PC-3 (cell line): ENCODE results near the gene GPR84. TPM values are rescaled to one million over a fixed set of nuclear protein-coding genes. Genes with fewer than 3 reads are reported as not detected.

ENCODE experiments used
- ATAC-seq: fragments of 200-7000 bp; cut with Tn5 transposase; 2 replicates; pipeline ENCODE4 v1.9.1; 2020; ENCODE audit warnings: mild to moderate bottlenecking, moderate library complexity
- BruUV-seq: library from RNA; stranded (reverse); fragments of 400-500 nt; replicated peaks from 2 replicates; lab custom pipeline; 2021; lab: Mats Ljungman, UMichigan
- CTCF ChIA-PET: fragments of 300-600 bp; sonication (Branson Sonifier 250); formaldehyde crosslinking; loops from one replicate; lab custom pipeline; 2022; ENCODE audit warnings: antibody characterized with exemption; lab: Charles Lee
- POLR2A ChIA-PET: fragments of 300-600 bp; sonication (Branson Sonifier 250); formaldehyde crosslinking; loops from one replicate; lab custom pipeline; 2022; ENCODE audit warnings: antibody characterized with exemption; ENCODE audit not compliant: unreplicated experiment; lab: Charles Lee
- DNase-seq: peaks from one replicate; pipeline ENCODE4 v3.0.0-alpha.2; 2015
- H2AFZ ChIP-seq: fragments of 300-600 bp; sonication (generic); 2 replicates; pipeline ENCODE4 v1.6.0; 2016; ENCODE audit warnings: antibody characterized with exemption, low read length
- H3F3A ChIP-seq: fragments of 300-600 bp; sonication (generic); one replicate; pipeline ENCODE4 v1.6.0; 2017; ENCODE audit warnings: antibody characterized with exemption, low read length, control low read depth, mild to moderate bottlenecking; ENCODE audit not compliant: unreplicated experiment
- H3K27ac ChIP-seq: fragments of 300-600 bp; sonication (generic); 2 replicates; pipeline ENCODE4 v1.5.1; 2016; ENCODE audit warnings: mild to moderate bottlenecking, low read length
- H3K27me3 ChIP-seq: fragments of 300-600 bp; sonication (generic); 2 replicates; pipeline ENCODE4 v1.6.1; 2016; ENCODE audit warnings: low read length, mixed read lengths
- H3K36me3 ChIP-seq: fragments of 300-600 bp; sonication (generic); 2 replicates; pipeline ENCODE4 v1.6.1; 2016; ENCODE audit warnings: low read depth, mixed run types, low read length, mixed read lengths
- H3K4me1 ChIP-seq: fragments of 300-600 bp; sonication (generic); 2 replicates; pipeline ENCODE4 v1.5.1; 2016; ENCODE audit warnings: low read length; ENCODE audit not compliant: insufficient read depth
- H3K4me2 ChIP-seq: fragments of 300-600 bp; sonication (generic); 2 replicates; pipeline ENCODE4 v1.6.0; 2016; ENCODE audit warnings: low read length
- H3K4me3 ChIP-seq: fragments of 300-600 bp; sonication (generic); 2 replicates; pipeline ENCODE4 v1.5.1; 2016; ENCODE audit warnings: mild to moderate bottlenecking, low read length, mixed read lengths
- H3K79me2 ChIP-seq: fragments of 300-600 bp; sonication (generic); 2 replicates; pipeline ENCODE4 v1.6.1; 2017; ENCODE audit warnings: low read length, mixed read lengths
- H3K9ac ChIP-seq: fragments of 300-600 bp; sonication (generic); 2 replicates; pipeline ENCODE4 v1.6.0; 2016; ENCODE audit warnings: mild to moderate bottlenecking, low read length
- H3K9me2 ChIP-seq: fragments of 300-600 bp; sonication (generic); replicated peaks from 2 replicates; pipeline ENCODE4 v1.6.1; 2016; ENCODE audit warnings: mixed run types, low read length, mixed read lengths
- H3K9me3 ChIP-seq: fragments of 300-600 bp; sonication (generic); 2 replicates; pipeline ENCODE4 v1.6.1; 2016; ENCODE audit warnings: low read length, mixed read lengths
- H4K20me1 ChIP-seq: fragments of 300-600 bp; sonication (generic); 2 replicates; pipeline ENCODE4 v1.6.1; 2016; ENCODE audit warnings: low read length, mixed read lengths
- EZH2 ChIP-seq: fragments of 300-600 bp; sonication (generic); IDR thresholded peaks from one replicate; pipeline ENCODE4 v1.6.1; 2017; ENCODE audit warnings: antibody characterized with exemption, mild to moderate bottlenecking, low read length; ENCODE audit not compliant: unreplicated experiment
- EZH2phosphoT487 ChIP-seq: fragments of 300-600 bp; sonication (generic); IDR thresholded peaks from 2 replicates; pipeline ENCODE4 v1.6.1; 2018; ENCODE audit warnings: mild to moderate bottlenecking, antibody characterized with exemption, low read length, borderline replicate concordance
- intact Hi-C: fragments of 100-400 bp; cut with micrococcal nuclease; formaldehyde crosslinking; loops from 2 replicates; pipeline ENCODE4 v1.9.0; 2023
- total RNA-seq: library from RNA; depleted of rRNA; stranded (reverse); fragments of >200 nt; gene quantifications from 2 replicates; pipeline ENCODE4 v1.2.3, GENCODE V29; 2014
- TF ChIP-seq, protein P1 (sequence below): fragments of 300-600 bp; sonication (generic); conservative IDR thresholded peaks from 2 replicates; pipeline ENCODE4 v1.5.1; 2017; ENCODE audit warnings: antibody characterized with exemption, low read depth, mild to moderate bottlenecking, low read length

GPR84 gene
- total RNA-seq, 1 experiment from 2014 or later, result not detected

GRCh38 chr12:54340846-54341245 is 23.4 kb downstream of the GPR84 start:
- no peaks in the 10 kb centered on the region for H4K20me1 ChIP-seq
- peaks cover 13% of the 10 kb centered on the region; the same call in 1 of the 2 replicates for H3K79me2 ChIP-seq
- DNase-seq (no peak), ATAC-seq (no peak)
- H3K9me3 ChIP-seq, result no peaks in the 10 kb centered on the region
- no peaks in the 10 kb centered on the region for H3K9me2 ChIP-seq
- no peaks in the 10 kb centered on the region for H3F3A ChIP-seq
- POLR2A ChIA-PET, result no interaction called here
- H3K4me2 ChIP-seq, result no peak overlapping the region
- H3K27me3 ChIP-seq, result no peaks in the 10 kb centered on the region
- CTCF ChIA-PET, result no interaction called here
- intact Hi-C loops, result no loop called here
- no peak overlapping the region for H3K27ac ChIP-seq
- no peaks in the 10 kb centered on the region for H3K4me1 ChIP-seq
- H2AFZ ChIP-seq, result no peak overlapping the region
- BruUV-seq, result no TSS peak
- no peak overlapping the region for H3K9ac ChIP-seq
- peaks cover 31% of the 10 kb centered on the region for H3K36me3 ChIP-seq
- H3K4me3 ChIP-seq, result no peak overlapping the region
- no peak for TF ChIP-seq EZH2phosphoT487

DNA sequence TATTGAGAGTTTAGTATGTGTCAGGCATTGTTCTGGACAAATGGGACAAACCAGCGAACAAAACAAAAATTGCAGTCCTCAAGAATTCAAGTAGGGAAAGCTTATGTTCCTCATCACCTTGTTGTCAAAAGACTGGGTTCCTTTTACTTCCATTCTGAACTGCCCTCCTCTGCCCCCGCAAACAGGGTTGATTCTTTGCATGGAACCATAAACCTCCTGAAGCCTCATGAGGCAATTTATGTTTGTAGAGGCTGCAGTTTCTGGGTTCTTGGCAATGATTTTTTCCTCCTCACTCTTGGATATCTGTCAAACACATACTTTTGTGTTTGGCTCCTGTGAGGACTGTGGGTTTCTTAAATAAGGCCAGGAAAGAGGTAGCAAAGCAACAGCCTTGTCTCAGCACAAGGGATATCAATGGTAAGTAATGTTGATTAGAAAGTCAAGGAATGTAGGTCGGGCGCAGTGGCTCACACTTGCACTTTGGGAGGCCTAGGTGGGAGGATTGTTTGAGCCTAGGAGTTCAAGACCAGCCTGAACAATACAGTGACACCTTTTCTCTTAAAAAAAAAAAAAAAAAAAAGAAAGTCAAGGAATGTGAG is 25.5 kb downstream of the GPR84 start:
- POLR2A ChIA-PET, result no interaction called here
- ATAC-seq (no peak), DNase-seq (no peak)
- no peaks in the 10 kb centered on the region for H3K4me1 ChIP-seq
- BruUV-seq, result no TSS peak
- CTCF ChIA-PET, result no interaction called here
- H2AFZ ChIP-seq, result no peak overlapping the region
- no peaks in the 10 kb centered on the region for H3K9me3 ChIP-seq
- no peaks in the 10 kb centered on the region for H4K20me1 ChIP-seq
- peaks cover 29% of the 10 kb centered on the region for H3K79me2 ChIP-seq
- H3K4me3 ChIP-seq, result no peak overlapping the region
- H3K9ac ChIP-seq, result no peak overlapping the region
- H3K27ac ChIP-seq, result no peak overlapping the region
- no peak overlapping the region for H3K4me2 ChIP-seq
- no peaks in the 10 kb centered on the region for H3F3A ChIP-seq
- TF ChIP-seq EZH2phosphoT487, result no peak
- TF ChIP-seq, protein P1, sequence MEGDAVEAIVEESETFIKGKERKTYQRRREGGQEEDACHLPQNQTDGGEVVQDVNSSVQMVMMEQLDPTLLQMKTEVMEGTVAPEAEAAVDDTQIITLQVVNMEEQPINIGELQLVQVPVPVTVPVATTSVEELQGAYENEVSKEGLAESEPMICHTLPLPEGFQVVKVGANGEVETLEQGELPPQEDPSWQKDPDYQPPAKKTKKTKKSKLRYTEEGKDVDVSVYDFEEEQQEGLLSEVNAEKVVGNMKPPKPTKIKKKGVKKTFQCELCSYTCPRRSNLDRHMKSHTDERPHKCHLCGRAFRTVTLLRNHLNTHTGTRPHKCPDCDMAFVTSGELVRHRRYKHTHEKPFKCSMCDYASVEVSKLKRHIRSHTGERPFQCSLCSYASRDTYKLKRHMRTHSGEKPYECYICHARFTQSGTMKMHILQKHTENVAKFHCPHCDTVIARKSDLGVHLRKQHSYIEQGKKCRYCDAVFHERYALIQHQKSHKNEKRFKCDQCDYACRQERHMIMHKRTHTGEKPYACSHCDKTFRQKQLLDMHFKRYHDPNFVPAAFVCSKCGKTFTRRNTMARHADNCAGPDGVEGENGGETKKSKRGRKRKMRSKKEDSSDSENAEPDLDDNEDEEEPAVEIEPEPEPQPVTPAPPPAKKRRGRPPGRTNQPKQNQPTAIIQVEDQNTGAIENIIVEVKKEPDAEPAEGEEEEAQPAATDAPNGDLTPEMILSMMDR, result no peak
- TF ChIP-seq EZH2, result no peak
- peaks cover 21% of the 10 kb centered on the region for H3K36me3 ChIP-seq
- no peaks in the 10 kb centered on the region for H3K9me2 ChIP-seq
- no peaks in the 10 kb centered on the region for H3K27me3 ChIP-seq
- intact Hi-C loops, result no loop called here

GRCh38 chr12:54337854-54338650 is 26.2 kb downstream of the GPR84 start:
- H3K9ac ChIP-seq, result no peak overlapping the region
- peaks cover 36% of the 10 kb centered on the region for H3K79me2 ChIP-seq
- H4K20me1 ChIP-seq, result no peaks in the 10 kb centered on the region
- no peaks in the 10 kb centered on the region for H3K9me2 ChIP-seq
- intact Hi-C loops, result no loop called here
- BruUV-seq, result no TSS peak
- no peaks in the 10 kb centered on the region for H3F3A ChIP-seq
- DNase-seq (no peak), ATAC-seq (no peak)
- ChIA-PET POLR2A (interaction anchor here (0.6 to 0.7 kb wide), 2 partner anchors 21 to 51 kb away, joined by 3 to 5 read pairs; no protein-coding TSS in a partner anchor), CTCF (no interaction called here)
- H3K4me3 ChIP-seq, result no peak overlapping the region
- H3K27ac ChIP-seq, result no peak overlapping the region
- H3K4me1 ChIP-seq, result no peaks in the 10 kb centered on the region
- no peak overlapping the region for H2AFZ ChIP-seq
- no peaks in the 10 kb centered on the region for H3K9me3 ChIP-seq
- TF ChIP-seq EZH2phosphoT487 (no peak), EZH2 (no peak)
- TF ChIP-seq, protein P1, result no peak
- H3K27me3 ChIP-seq, result no peaks in the 10 kb centered on the region
- peaks cover 14% of the 10 kb centered on the region for H3K36me3 ChIP-seq
- no peak overlapping the region for H3K4me2 ChIP-seq
